Measurements from ENCODE around the gene RAPGEF4. TPM values are rescaled to one million over a fixed set of nuclear protein-coding genes. Genes with fewer than 3 reads are reported as not detected.

The RAPGEF4 gene
- total and polyA plus RNA-seq, 2 of the 13 experiments (the other 11 are each of a cell fraction or from before 2014, with no cell fraction given): 0.78 to 0.91 TPM

DNA sequence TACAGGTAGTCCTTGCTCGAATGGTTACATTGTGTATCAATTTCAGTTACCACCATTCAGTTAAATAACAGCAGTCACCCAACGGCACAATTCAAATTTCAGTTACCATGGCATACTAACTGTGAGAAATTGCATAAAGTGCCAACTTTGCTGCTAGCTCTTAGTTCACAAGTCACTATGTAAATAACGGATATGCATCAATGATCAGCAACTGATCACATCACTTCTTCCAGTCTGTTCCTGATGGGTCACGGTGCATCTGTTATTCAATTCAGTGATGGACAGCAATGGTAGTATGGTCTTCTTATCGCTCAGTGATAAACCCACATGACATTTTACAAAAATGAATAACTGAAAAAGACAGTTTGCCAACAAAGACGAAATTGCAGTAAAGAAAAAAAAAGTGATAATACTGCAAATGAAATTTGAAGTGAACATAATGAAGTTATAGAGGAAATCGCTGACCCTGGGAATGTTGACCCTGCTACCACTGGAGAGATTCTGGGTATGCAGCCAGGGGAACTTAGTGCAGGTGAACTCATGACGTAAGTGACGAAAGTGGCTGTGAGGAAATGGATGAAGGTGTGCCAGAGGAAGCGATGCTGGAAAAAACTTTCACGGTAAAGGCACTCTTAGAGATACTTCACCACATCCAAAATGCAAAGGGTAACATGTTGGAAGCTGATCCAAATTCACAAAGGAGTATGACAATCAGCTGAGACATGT, 25.9 kb upstream of the RAPGEF4 start (continued):
- no peak for TF ChIP-seq AGO2 (optimal IDR thresholded peaks at IDR 0.05; ENCODE audit: low read depth, low read length)

DNA sequence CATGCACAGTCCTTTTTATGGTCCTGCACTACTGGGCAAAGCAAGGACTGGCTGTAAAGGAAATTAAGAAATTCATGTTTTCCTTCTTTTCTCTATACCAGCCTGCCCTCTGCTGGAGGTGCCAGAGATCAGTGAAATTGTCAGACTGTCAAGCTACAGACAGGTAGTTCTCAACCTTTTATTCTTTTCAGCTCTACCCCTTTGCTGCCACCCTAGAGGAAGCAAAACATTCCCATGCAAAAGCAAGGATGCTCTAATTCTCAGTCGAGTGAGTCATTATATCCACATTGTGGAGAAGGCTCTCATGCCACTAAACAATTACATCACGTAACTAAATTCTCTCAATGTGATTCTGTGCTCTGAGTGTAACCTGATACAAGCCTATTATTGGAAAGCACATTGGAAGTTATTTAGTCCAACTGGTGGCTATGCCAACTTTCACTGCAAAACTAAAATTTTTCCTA, 25.0 kb upstream of the RAPGEF4 start:
- Histone ChIP-seq H2AFZ (ENCODE audit: low read length) (no peak overlapping the region), H3K27me3 (ENCODE audit: control insufficient read depth in 1 of 2, insufficient read depth in 2 of 2, low read length in 2 of 2) (peaks cover 0 to 5% of the 10 kb centered on the region in 2 experiments; a peak in 2 of 5 replicates), H4K20me1 (ENCODE audit: insufficient read depth, low read length) (no peaks in the 10 kb centered on the region), H3K36me3 (replicated peaks in 1 of 2; ENCODE audit: control insufficient read depth in 1 of 2, insufficient read depth in 2 of 2, low read length in 2 of 2) (no peaks in the 10 kb centered on the region), H3K9ac (ENCODE audit: insufficient read depth, low read depth, low read length) (no peak overlapping the region), H3K9me3 (ENCODE audit: low read length) (no peaks in the 10 kb centered on the region), H3K4me2 (ENCODE audit: low read depth, low read length) (no peak overlapping the region), H3K79me2 (ENCODE audit: insufficient read depth, low read length) (no peaks in the 10 kb centered on the region), H3K4me3 (replicated peaks in 1 of 3; ENCODE audit: insufficient read depth in 1 of 3, low read depth in 2 of 3, low read length in 3 of 3) (no peak overlapping the region), H3K27ac (ENCODE audit: extremely low read length, insufficient read depth, low read length) (no peak overlapping the region), H3K4me1 (ENCODE audit: insufficient read depth, low read length) (no peaks in the 10 kb centered on the region)
- in situ Hi-C loops (cut with HindIII; ENCODE audit: extremely low pct_ligation_motif_present, low pct_unique_long_range_greater_than_20kb) (no loop called here), intact Hi-C loops (cut with micrococcal nuclease; ENCODE audit: unreplicated experiment) (loop anchor here (1.0 to 5.0 kb wide), 3 partner anchors 117 to 538 kb away; no protein-coding TSS in a partner anchor)
- 31% methylated on average over 2 of the region's 2 CpGs for WGBS (ENCODE audit: low lambda C conversion rate)
- peak; percentile 60 for ATAC-seq
- no peak for FAIRE-seq
- CTCF ChIA-PET (ENCODE audit: low intra/inter-chr PET ratio, low total read pairs): interaction anchor here (0.6 to 1.4 kb wide), 4 partner anchors 117 to 538 kb away, joined by 3 to 10 read pairs (median 4); no protein-coding TSS in a partner anchor
- TF ChIP-seq RARA (CRISPR knock-in tag; IDR thresholded peaks at IDR 0.05) (no peak), TEAD3 (CRISPR knock-in tag; optimal IDR thresholded peaks at IDR 0.05; ENCODE audit: borderline replicate concordance) (no peak), SMC3 (IDR thresholded peaks at IDR 0.05; ENCODE audit: low read length) (peak; percentile 51; the same call in 1 of the 2 replicates), STAG1 (CRISPR knock-in tag; IDR thresholded peaks at IDR 0.05) (peak; percentile 68), RAD21 (CRISPR knock-in tag; IDR thresholded peaks at IDR 0.05) (peak; percentile 25; the same call in 1 of the 2 replicates), AGO2 (optimal IDR thresholded peaks at IDR 0.05; ENCODE audit: low read depth, low read length) (no peak), SIX1 (CRISPR knock-in tag; IDR thresholded peaks at IDR 0.05; ENCODE audit: borderline replicate concordance) (peak; percentile 56; the same call in 1 of the 2 replicates)
- TF ChIP-seq, protein P1, sequence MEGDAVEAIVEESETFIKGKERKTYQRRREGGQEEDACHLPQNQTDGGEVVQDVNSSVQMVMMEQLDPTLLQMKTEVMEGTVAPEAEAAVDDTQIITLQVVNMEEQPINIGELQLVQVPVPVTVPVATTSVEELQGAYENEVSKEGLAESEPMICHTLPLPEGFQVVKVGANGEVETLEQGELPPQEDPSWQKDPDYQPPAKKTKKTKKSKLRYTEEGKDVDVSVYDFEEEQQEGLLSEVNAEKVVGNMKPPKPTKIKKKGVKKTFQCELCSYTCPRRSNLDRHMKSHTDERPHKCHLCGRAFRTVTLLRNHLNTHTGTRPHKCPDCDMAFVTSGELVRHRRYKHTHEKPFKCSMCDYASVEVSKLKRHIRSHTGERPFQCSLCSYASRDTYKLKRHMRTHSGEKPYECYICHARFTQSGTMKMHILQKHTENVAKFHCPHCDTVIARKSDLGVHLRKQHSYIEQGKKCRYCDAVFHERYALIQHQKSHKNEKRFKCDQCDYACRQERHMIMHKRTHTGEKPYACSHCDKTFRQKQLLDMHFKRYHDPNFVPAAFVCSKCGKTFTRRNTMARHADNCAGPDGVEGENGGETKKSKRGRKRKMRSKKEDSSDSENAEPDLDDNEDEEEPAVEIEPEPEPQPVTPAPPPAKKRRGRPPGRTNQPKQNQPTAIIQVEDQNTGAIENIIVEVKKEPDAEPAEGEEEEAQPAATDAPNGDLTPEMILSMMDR (CRISPR knock-in tag; IDR thresholded peaks at IDR 0.05): peak; percentile 72
- POLR2A ChIA-PET: no interaction called here
- DNase-seq (ENCODE audit: low spot score): peak; percentile 25
- no TSS peak for BruUV-seq (replicated peaks)

Measured in HepG2 (cell line).